C4-2B (cell line): ENCODE measurements around the gene AP3S2.

Experiments used
- H3K27ac ChIP-seq: fragments of 450-650 bp; 2 replicates; pipeline ENCODE4 v1.5.1; 2017
- CTCF ChIP-seq: fragments of 450-650 bp; conservative IDR thresholded peaks from 2 replicates; pipeline ENCODE4 v1.5.1; 2017; ENCODE audit warnings: mild to moderate bottlenecking
- ZFX ChIP-seq: fragments of 450-650 bp; IDR thresholded peaks from 2 replicates; pipeline ENCODE4 v1.6.1; 2017

Gene AP3S2

DNA sequence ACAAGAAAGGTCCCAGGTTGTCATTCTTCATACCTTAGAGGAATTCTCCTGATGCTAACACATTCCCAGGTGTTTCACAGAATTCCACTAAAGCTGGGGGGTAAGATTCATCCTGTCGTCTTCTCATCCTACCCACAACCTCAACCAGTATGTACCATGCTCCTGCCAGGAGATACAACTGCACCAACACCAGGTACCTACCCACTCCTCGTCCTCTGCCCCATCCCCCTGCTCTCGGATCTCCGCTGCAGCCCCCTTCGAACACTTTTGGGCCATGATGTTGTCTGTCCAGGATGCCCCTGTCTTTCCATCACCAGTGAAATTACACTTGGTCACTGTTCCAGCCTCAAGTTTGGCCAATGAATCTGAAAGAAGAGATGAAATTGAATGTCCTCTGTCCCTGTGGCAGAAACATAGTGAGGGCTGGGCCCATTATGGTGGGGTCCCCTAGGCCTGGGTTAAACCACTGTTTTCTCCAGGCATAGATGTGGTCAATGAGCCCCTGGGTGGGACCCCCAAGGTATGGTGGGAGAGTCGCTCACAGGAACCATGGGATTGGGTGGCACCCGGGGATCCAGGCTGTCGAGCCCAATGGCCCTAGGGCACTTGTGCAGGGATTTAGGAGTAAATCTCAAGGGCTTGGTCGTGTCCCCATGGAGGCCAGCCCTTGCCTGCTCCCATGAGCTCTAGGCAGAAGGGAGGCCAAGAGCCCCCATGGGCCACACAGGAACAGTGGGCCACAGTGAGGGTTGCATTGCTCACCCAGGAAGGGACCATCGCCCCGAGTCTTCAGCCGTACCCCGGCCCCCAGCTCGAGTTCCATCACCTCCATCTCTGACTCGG, 9.4 kb upstream of the AP3S2 start:
- no peak overlapping the region for H3K27ac ChIP-seq
- TF ChIP-seq CTCF = no peak
- TF ChIP-seq ZFX = no peak

DNA sequence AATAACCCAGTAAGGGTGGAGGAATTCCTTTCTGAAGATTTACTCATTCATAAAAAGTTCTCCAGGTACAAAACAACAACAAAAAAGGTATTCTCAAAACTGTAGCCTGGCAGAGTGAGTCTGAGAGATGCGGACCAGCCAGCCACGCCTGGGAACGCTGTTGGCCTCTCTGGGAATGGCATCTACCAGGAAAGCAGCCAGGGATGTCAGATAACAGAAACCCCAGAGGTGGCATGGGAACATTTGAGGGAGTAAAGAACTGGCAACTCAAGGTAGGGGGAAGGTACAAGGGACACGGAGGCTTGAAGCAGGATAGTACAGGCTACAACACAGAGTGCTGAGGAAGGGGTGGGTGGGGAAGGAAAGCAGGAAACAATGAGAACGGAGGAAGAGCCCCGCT, 7.1 kb upstream of the AP3S2 start:
- H3K27ac ChIP-seq = no peak overlapping the region
- TF ChIP-seq ZFX (no peak), CTCF (no peak)

DNA sequence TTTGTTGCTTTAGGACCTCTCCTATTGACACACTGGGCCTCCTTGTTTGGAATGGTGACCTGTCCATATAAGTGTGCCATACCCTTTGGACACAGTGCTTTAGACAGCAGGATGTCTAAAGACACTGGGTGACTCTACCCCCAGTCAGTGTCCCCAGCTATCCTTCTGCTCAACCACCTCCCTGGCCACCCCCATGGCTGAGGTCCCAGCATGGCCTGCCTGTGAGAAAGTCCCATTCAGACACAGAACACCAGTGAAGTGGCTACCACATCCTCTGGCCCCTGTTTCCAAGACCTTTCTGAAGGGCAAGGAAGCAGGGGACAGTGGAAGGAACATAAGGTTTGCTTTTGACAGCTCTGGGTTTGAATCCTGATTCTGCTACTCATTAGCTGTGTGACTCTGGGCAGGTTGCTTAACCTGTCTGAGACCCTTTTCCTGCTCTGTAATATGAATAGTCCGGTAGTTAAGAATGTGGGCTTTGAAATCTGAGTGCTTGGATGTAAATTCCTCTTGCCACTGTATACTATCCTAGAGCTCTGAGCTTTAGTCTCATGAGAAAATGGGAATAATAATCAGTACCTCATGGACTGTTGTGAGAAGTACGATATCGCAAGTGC, 6.3 kb upstream of the AP3S2 start:
- TF ChIP-seq ZFX (no peak), CTCF (no peak)
- H3K27ac ChIP-seq = no peak overlapping the region

DNA sequence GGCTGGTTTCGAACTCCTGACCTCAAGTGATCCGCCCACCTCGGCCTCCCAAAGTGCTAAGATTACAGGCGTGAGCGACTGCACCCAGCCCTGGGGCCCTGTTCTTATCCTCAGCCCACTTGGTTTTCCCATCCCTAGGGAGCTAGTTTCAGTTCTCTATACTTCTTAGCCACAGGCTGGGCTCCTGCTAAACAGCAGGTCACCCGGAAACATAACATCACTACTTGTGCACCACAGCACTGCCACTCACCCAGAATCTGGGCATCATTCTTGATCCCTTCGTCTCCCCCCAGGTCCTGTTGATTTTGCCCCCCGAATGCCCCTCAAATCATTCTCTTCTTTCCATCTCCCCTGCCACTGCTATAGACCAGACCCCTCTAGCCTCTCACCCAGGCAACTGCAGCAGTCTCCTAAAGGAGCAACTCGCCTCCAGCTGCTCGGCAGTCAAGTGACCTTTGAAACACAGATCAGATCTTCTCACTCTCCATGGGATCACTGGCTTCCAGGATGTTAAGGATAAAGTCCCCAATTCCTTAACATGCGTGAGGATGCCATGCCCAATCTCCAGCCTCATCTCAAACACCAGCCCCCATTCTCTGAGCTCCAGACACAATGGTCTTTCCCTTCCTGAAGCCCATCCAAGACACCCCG, 5.6 kb upstream of the AP3S2 start:
- TF ChIP-seq ZFX (no peak), CTCF (no peak)
- H3K27ac ChIP-seq = no peak overlapping the region

DNA sequence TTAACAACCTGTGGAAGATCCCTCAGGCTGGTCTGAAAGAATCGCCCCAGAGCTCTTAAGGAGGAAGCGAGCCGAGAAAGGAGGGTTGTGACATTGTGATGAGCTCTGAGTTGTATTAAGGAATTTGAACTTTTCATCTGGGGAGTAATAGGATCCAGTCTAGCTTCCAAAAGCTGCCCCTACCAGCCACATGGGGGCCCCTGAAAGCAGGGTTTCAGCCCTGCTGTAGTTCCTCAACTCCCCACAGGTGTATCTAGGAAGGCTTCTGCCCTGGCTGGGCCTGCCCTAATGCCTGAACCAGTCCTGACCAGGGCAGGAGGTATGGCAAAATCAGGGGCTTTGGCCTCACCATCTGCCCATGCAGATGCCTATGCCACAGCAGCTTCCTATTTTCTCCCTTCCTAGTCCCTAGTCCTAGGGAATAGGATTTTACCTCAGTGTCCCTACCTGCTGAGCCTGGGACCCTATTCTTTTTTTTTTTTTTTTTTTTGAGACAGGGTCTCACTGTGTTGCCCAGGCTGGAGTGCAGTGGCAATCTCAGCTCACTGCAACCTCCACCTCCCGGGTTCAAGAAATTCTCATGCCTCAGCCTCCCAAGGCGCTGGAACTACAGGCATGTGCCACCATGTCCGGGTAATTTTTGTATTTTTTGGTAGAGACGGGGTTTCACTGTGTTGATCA, 5.0 kb upstream of the AP3S2 start:
- H3K27ac ChIP-seq = no peak overlapping the region
- TF ChIP-seq ZFX (no peak), CTCF (peak; percentile 78)

DNA sequence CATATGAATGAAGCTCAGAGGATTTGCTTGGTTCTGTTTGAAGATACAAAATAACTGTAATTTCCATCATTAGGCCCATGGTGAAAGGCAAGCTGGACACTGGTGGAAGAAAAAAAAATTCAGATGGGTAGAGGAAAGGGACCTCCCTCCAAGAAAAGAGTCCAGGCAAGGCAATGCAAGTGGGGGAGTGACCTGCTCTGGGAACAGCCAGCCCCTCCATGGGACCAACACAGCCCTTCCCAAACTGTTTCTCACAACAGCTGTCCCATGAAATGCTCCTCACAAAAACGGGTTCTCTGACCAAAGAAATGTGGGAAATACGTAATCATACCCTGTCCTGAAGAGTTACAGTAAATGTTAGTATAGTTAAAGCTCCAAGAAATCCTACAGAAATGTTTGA, 4.4 kb upstream of the AP3S2 start:
- no peak overlapping the region for H3K27ac ChIP-seq
- TF ChIP-seq CTCF (no peak), ZFX (no peak)
